GM19035 (cell line): ENCODE results near the gene GGTLC2.

Experiments
- ATAC-seq: cut with Tn5 transposase; IDR thresholded peaks from one replicate; pipeline ENCODE4 v1.9.1; 2021; ENCODE audit not compliant: unreplicated experiment

The GGTLC2 gene

GRCh38 chr22:22689621-22690345 lies 45.4 kb downstream of the GGTLC2 start:
- ATAC-seq, result no peak

DNA sequence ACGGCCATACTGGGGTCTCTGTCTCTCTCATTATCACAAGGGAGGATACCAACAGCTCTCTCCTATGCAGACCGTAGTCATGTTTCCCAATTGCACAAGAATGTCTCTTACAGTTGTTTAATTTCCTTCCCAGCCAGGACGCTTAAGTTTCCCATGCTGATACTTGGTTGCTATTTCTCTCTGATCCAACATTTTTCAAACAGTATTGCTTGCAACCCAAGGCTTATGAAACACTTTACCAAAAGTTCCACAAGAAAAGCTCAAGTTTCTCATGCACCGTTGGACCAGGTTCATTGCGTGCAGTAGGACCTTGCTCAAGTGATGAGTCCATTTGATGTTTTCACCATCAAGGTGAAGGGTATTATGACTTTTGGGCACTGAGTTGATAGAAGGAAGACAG lies 46.6 kb downstream of the GGTLC2 start:
- ATAC-seq, result no peak

GRCh38 chr22:22691716-22692701 lies 47.6 kb downstream of the GGTLC2 start:
- no peak for ATAC-seq

- ATAC-seq, result no peak
These were observed 48.5 kb downstream of the GGTLC2 start for GRCh38 chr22:22692707-22693530.

DNA sequence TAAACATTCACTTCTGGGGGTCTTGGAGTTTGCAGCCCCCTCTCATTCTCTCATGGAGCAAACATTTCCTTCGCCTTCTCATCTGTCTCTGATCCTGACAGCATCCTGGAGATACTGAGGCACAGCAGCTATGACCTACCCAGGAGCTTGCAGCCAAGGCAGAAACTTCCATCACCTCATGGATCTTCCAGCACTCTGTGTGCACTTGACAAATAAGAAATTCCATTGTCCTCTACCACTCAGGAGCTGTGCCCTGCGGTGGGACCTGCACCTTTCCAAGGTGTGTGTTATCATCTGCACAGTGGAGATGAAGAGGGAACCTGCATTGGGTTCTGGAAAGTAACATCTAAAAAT lies 49.1 kb downstream of the GGTLC2 start:
- ATAC-seq, result no peak

GRCh38 chr22:22694106-22694505 lies 49.7 kb downstream of the GGTLC2 start:
- no peak for ATAC-seq

- ATAC-seq, result no peak
These were observed 51.7 kb downstream of the GGTLC2 start for GRCh38 chr22:22696104-22696503.
